SK-MEL-5 (cell line): ENCODE data around the gene WDR73. TPM values are rescaled to one million over a fixed set of nuclear protein-coding genes. Genes with fewer than 3 reads are reported as not detected.
"Not testable (repeated sequence)": the region's sequence is repeated elsewhere in the genome, so short reads cannot be mapped to it uniquely, and the experiment has no call there.

Experiments used
- DNase-seq: peaks from one replicate; pipeline ENCODE4 v3.0.0-alpha.2; 2016; ENCODE audit warnings: low read depth, low spot score
- in situ Hi-C: cut with HindIII; loops from 2 replicates; pipeline ENCODE4 v1.10.0; 2016; ENCODE audit warnings: low sequenced_read_pairs, high pct_unique_total_duplicates, low pct_unique_long_range_greater_than_20kb
- polyA plus RNA-seq, 2 experiments: library from polyadenylated mRNA; depleted of rRNA; stranded (reverse); fragments of >200 nt; gene quantifications; 2 replicates each; pipeline ENCODE4 v1.2.3, GENCODE V29; 2015
- total RNA-seq: library from RNA; depleted of rRNA; stranded (reverse); fragments of >200 nt; shearing (Covaris generic); gene quantifications from 2 replicates; pipeline ENCODE4 v1.2.3, GENCODE V29; 2014; rRNA removed

Gene WDR73
- total RNA-seq, result 31.5 and 32.0 TPM in 2 replicates
- 21.2 and 23.1 TPM in 2 replicates for polyA plus RNA-seq (2015; cell fraction: cytosol; rRNA removed)
- 116 and 133 TPM in 2 replicates for polyA plus RNA-seq (2015; cell fraction: nucleus; rRNA removed)

GRCh38 chr15:84653910-84654688, at the start of gene WDR73:
TSS of gene WDR73 (minus strand) at chr15:84654283. CDS start at chr15:84654274, 9 bp downstream.
- peak; percentile 93 for DNase-seq
- in situ Hi-C loops, result no loop called here

- in situ Hi-C loops, result no loop called here
- no peak for DNase-seq
Observed at GRCh38 chr15:84703808-84704207, 49.7 kb upstream of the WDR73 start.

- peak; percentile 31 for DNase-seq
- in situ Hi-C loops, result no loop called here
Observed at GRCh38 chr15:84702961-84703482, 48.9 kb upstream of the WDR73 start.

GRCh38 chr15:84699538-84700191, 45.6 kb upstream of the WDR73 start:
- DNase-seq, result no peak
- in situ Hi-C loops, result no loop called here

- DNase-seq, result no peak
- in situ Hi-C loops, result no loop called here
Observed at GRCh38 chr15:84697236-84697990, 43.3 kb upstream of the WDR73 start.

GRCh38 chr15:84696757-84697156, 42.7 kb upstream of the WDR73 start:
- in situ Hi-C loops, result no loop called here
- no peak for DNase-seq

- no peak for DNase-seq
- in situ Hi-C loops, result no loop called here
Observed at GRCh38 chr15:84690342-84690741, 36.3 kb upstream of the WDR73 start.

- in situ Hi-C loops, result no loop called here
- DNase-seq, result no peak
Observed at GRCh38 chr15:84689858-84690257, 35.8 kb upstream of the WDR73 start.

GRCh38 chr15:84686446-84686845, 32.4 kb upstream of the WDR73 start:
- DNase-seq, in situ Hi-C loops: not testable (repeated sequence)

- in situ Hi-C loops, result no loop called here
- DNase-seq, result peak; percentile 6
Observed at GRCh38 chr15:84685304-84685703, 31.2 kb upstream of the WDR73 start.

GRCh38 chr15:84684092-84684491, 30.0 kb upstream of the WDR73 start:
- in situ Hi-C loops, result no loop called here
- DNase-seq, result peak; percentile 85

GRCh38 chr15:84681831-84682230, 27.7 kb upstream of the WDR73 start:
- no peak for DNase-seq
- in situ Hi-C loops, result no loop called here

- in situ Hi-C loops, result no loop called here
- no peak for DNase-seq
Observed at GRCh38 chr15:84671211-84671610, 17.1 kb upstream of the WDR73 start.

- no peak for DNase-seq
- in situ Hi-C loops, result no loop called here
Observed at GRCh38 chr15:84669726-84670125, 15.6 kb upstream of the WDR73 start.

- DNase-seq, result no peak
Observed at GRCh38 chr15:84668221-84668982, 14.3 kb upstream of the WDR73 start.

GRCh38 chr15:84666373-84666772, 12.3 kb upstream of the WDR73 start:
- in situ Hi-C loops, result no loop called here
- no peak for DNase-seq

More at GRCh38 chr15:84668221-84668982, 14.3 kb upstream of the WDR73 start:
- in situ Hi-C loops, result no loop called here

GRCh38 chr15:84661001-84661400, 6.9 kb upstream of the WDR73 start:
- in situ Hi-C loops, result no loop called here

More at GRCh38 chr15:84661001-84661400, 6.9 kb upstream of the WDR73 start:
- no peak for DNase-seq
